Activated CD4-positive, alpha-beta T cell treated with anti-CD3 and anti-CD28 coated beads for 48 hours (primary cell): ENCODE measurements around the gene RTN4R.
"Not testable (repeated sequence)": the region's sequence is repeated elsewhere in the genome, so short reads cannot be mapped to it uniquely, and the experiment has no call there.

Experiments used
- DNase-seq: peaks from one replicate; pipeline ENCODE4 v3.0.0-alpha.2; 2020

The RTN4R gene

GRCh38 chr22:20269673-20270072, 1.6 kb upstream of the RTN4R start:
- DNase-seq, result not testable (repeated sequence)

DNA sequence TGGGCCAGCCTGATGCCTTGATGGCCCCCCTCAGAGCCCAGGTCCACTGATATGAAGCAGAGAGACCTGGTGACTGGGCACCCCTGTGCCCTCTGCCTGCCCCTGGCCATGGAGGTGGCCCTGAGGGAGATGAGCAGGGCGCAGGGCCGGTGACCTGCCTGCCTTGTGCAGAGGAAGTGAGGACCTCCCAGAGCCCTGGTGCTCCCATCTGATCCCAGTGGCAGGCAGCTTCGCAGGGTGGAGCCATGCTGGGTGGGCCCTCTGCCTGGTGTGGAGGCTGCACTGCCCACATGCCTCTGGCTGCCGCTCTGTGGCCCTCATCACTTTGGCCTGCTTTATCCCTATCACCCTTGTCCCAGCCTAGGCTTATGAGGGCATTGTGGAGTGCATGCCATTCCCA, 1.1 kb upstream of the RTN4R start:
- DNase-seq, result not testable (repeated sequence)

DNA sequence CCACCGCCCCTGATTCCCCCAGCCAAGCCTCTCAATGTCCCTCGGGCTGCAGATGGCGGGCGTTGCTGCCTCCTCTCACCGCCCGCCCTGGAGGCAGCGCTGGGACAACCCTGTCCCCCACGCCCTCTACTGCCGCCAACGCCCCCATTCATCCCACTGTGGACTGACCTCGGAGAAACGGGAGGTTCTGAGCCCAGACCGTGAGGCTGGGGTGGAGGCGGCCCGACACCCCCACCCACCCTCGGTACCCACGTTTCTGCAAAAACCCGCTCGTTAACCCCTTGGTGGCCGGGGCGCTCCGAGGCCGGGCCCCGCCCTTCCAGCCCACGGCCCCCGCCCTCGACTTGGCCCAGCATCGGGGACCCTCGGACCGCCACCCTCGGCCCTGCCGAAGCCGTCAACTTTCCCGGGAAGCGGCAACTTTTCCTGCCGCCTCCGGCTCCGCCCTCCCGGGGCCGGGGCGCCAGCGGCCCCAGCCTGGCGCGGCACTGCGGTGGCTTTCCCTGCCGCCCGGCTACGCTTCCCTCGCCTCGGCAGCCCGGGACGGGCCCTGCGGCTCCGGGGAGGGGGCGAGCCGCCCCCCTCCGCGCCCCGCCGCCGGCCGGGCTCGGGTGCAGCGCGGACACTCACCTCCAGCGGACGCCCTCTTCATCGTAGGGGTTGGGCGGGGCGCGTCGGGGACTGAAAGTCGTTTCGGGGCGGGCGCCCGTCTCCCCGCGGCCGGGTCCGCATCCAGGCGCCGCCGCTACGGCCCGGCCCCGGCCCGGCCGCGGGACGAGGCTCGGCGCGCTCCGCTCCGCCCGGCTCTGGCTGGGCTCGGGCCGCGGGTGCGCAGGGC, 458 bp downstream of the RTN4R start:
- peak; percentile 28 for DNase-seq

- not testable (repeated sequence) for DNase-seq
These were observed 1.3 kb downstream of the RTN4R start for GRCh38 chr22:20266667-20267440.

- DNase-seq, result not testable (repeated sequence)
These were observed 2.1 kb downstream of the RTN4R start for GRCh38 chr22:20265772-20266666.

GRCh38 chr22:20264614-20265452, 3.3 kb downstream of the RTN4R start:
- no peak for DNase-seq

GRCh38 chr22:20263404-20264281, 4.5 kb downstream of the RTN4R start:
- not testable (repeated sequence) for DNase-seq

- DNase-seq, result no peak
These were observed 5.5 kb downstream of the RTN4R start for GRCh38 chr22:20262582-20263147.

- no peak for DNase-seq
These were observed 6.1 kb downstream of the RTN4R start for GRCh38 chr22:20261848-20262581.

DNA sequence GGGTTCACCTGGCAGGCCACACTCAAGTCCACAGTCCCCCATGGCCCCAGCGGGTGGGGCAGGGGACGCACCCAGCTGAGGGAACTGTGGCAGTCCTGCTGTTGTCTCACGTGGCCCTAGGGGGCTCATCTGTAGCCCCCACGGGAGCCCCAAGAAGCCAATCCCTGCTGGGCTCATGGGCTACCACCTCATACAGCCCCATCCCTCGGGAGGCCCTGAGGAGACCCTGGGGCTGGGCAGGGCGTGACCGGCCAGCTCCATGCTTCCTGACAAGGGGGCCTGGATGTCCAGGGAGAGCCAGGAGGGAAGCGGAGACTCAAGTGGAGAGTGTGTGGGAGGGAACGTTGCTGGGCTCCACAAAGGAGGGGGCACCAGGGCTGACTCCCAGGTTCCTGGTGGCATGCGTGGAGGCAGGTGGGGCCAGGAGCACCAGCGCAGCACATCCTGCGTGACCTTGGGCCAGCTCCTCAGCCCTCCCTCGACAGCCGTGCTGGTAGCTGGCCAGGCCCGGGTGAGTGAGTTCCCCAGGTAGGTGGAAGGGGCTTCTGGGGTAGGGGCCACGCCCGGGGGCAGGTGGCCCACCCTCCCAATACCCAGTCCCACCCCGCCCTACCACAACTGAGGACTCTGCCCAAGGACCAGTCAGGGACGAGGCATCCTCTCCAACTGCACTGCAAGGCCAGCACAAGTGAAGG, 7.9 kb downstream of the RTN4R start:
- DNase-seq, result no peak

DNA sequence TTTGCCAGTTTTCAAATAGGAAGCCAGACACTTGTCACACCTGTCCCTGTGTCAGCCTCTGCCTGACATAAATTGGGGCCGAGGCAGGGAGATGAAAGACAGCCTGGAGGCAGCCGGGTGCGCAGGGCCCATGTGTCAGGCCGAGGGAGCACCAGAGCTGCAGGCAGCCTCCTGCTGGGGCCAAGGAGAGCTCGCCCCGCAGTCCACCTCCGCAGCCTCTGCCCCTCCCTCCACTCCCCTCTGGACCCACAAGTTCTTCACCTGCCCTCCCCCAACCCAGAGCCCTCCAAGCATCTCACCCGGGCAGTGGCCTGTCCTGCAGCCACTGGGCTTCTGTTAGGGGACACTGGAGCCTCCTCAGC, 8.8 kb downstream of the RTN4R start:
- no peak for DNase-seq

GRCh38 chr22:20258584-20259326, 9.4 kb downstream of the RTN4R start:
- peak; percentile 61 for DNase-seq

- DNase-seq, result no peak
These were observed 10.2 kb downstream of the RTN4R start for GRCh38 chr22:20258021-20258299.

DNA sequence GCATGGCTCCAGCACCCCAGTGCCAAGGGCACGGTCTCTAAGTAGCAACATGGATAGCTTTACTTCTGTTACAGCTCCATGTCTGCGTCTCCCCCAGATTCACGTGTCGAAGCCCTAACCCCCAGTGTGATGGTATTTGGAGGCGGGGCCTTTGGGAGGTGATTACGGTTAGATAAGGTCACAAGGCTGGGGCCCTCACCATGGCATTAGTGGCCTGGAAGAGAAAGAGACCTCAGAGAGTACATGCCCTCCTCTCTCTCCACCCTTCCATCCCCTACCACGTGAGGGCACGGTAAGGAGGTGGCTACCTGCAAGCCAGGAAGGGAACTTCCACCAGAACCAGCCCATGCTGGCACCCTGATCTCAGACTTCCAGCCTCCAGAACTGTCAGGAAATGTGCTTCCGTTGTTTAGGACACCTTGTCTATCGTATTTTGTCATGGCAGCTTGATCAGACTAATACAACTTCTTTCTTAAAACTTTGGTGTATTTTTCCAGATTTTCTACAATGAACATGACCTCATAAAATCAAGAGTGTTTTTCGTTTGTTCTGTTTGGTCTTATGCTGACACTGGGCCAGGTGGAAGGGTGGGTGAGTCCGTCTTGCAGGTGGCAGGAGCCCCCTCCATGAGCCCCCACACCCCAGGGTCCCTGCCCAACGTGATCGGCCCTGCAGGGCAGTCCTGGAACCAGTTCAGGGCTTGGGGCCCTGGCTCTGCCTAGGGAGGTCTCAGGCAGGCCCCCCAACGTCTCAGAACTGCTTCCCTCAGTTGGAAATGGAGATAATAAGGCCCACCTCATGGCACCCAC, 10.7 kb downstream of the RTN4R start:
- DNase-seq, result no peak

GRCh38 chr22:20256551-20257211, 11.4 kb downstream of the RTN4R start:
- DNase-seq, result no peak

DNA sequence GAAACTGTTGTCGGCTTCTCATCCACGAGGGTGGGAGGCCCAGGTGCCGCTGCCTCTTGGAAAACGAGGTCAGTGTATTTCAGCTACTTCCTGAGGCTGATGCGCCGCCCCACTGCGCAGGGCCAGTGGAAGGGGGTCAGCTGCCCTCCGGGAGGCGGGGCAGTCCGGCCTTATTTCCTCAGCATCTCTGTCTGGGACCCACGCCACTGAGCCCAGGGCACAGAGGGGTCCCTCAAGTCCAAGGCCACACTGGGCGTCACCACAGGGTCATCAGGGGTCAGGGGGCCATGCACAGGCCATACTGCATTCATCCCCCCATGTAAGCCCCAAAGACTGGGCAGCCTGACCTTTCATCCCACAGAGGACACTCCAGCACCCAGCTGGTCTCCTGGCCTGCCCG, 12.1 kb downstream of the RTN4R start:
- DNase-seq, result no peak
